Cardiac muscle cell (in vitro differentiated cells and primary cell): ENCODE data around the gene VANGL1. TPM values are rescaled to one million over a fixed set of nuclear protein-coding genes. Genes with fewer than 3 reads are reported as not detected.

Source experiments
- DNase-seq, 2 donors: peaks; one replicate each; pipeline versions ENCODE4 v3.0.0 to v3.0.0-alpha.2; 2010 to 2017; ENCODE audit warnings: low read depth in 1 of 2, low spot score in 1 of 2
- H3K27ac ChIP-seq: fragments of 200-600 bp; sonication (generic); 2 replicates; pipeline ENCODE4 v1.5.1; 2016
- H3K27me3 ChIP-seq: fragments of 200-600 bp; sonication (generic); 2 replicates; pipeline ENCODE4 v1.6.0; 2016; ENCODE audit warnings: control low read depth
- H3K36me3 ChIP-seq: fragments of 200-600 bp; sonication (generic); 2 replicates; pipeline ENCODE4 v1.5.1; 2016; ENCODE audit warnings: control low read depth
- H3K4me1 ChIP-seq: fragments of 200-600 bp; sonication (generic); 2 replicates; pipeline ENCODE4 v1.8.1; 2017; ENCODE audit warnings: low read depth, mild to moderate bottlenecking, mixed run types
- H3K4me3 ChIP-seq: fragments of 200-600 bp; sonication (generic); 2 replicates; pipeline ENCODE4 v1.5.1; 2016; ENCODE audit warnings: mild to moderate bottlenecking
- H3K9me3 ChIP-seq: fragments of 200-600 bp; sonication (generic); 2 replicates; pipeline ENCODE4 v1.5.1; 2017; ENCODE audit warnings: low read depth, mild to moderate bottlenecking, control low read depth
- polyA plus RNA-seq: library from polyadenylated mRNA; unstranded; fragments of >200 nt; fragmentation: Nextera tagmentation; extraction: Ambion mirVana; gene quantifications from 2 replicates; pipeline ENCODE4 v1.2.1, GENCODE V29; 2016
- total RNA-seq: library from RNA; depleted of rRNA; stranded (reverse); fragments of >200 nt; gene quantifications from 2 replicates; pipeline ENCODE4 v1.2.3, GENCODE V29; 2016
- TF ChIP-seq, protein P1 (sequence below): IDR thresholded peaks from 2 replicates; pipeline ENCODE4 v1.5.1; 2012; ENCODE audit warnings: low read depth, mild to moderate bottlenecking, low read length

The VANGL1 gene
- 8.1 and 10.5 TPM in 2 replicates for total RNA-seq
- 10.9 and 12.2 TPM in 2 replicates for polyA plus RNA-seq

DNA sequence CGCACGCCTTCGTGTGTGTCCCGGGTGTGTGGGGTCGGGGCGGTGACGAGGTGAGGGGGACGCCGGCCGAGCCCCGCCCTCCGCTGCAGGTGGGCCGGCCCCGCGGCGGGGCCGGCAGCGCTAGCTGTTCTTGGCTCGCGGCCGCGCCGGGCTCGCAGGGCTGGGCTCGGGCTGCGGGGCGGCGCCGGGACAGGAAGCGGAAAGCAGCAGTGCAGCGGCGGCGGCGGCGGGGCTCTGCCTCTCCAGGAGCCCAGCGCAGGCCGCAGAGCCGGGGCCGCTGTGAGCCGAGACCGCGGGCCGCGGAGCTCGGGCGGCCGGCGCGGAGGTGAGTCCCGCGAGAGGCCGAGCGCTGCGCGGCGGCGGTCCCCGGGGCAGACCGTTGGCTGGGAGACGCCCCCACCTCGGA is at the start of gene VANGL1:
VANGL1 (plus strand) TSS at position 209 of the 406 bp plus-strand sequence. CDS start 9,444 bp downstream, outside the sequence.
- H3K27ac ChIP-seq = peak within 1 kb of the TSS; percentile 83
- TF ChIP-seq, protein P1, sequence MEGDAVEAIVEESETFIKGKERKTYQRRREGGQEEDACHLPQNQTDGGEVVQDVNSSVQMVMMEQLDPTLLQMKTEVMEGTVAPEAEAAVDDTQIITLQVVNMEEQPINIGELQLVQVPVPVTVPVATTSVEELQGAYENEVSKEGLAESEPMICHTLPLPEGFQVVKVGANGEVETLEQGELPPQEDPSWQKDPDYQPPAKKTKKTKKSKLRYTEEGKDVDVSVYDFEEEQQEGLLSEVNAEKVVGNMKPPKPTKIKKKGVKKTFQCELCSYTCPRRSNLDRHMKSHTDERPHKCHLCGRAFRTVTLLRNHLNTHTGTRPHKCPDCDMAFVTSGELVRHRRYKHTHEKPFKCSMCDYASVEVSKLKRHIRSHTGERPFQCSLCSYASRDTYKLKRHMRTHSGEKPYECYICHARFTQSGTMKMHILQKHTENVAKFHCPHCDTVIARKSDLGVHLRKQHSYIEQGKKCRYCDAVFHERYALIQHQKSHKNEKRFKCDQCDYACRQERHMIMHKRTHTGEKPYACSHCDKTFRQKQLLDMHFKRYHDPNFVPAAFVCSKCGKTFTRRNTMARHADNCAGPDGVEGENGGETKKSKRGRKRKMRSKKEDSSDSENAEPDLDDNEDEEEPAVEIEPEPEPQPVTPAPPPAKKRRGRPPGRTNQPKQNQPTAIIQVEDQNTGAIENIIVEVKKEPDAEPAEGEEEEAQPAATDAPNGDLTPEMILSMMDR = no peak
- no peaks in the 10 kb centered on the region for H3K27me3 ChIP-seq
- peak; percentile 70 to 75 for DNase-seq
- no peaks in the 10 kb centered on the region for H3K9me3 ChIP-seq
- H3K4me3 ChIP-seq = peak within 1 kb of the TSS; percentile 80
- H3K4me1 ChIP-seq = peaks cover 15% of the 10 kb centered on the region
- no peaks in the 10 kb centered on the region for H3K36me3 ChIP-seq

- Histone ChIP-seq H3K36me3 (no peaks in the 10 kb centered on the region), H3K27me3 (no peaks in the 10 kb centered on the region), H3K4me1 (peaks cover 5% of the 10 kb centered on the region), H3K4me3 (no peak overlapping the region), H3K9me3 (no peaks in the 10 kb centered on the region), H3K27ac (no peak overlapping the region)
- TF ChIP-seq, protein P1 = peak; percentile 7
- no peak for DNase-seq
Measured at GRCh38 chr1:115592264-115592663, 49.5 kb upstream of the VANGL1 start.

GRCh38 chr1:115593365-115594259 is 48.2 kb upstream of the VANGL1 start:
- peak in 1 of 2 donors; percentile 68 for DNase-seq
- Histone ChIP-seq H3K4me1 (peaks cover 5% of the 10 kb centered on the region), H3K36me3 (no peaks in the 10 kb centered on the region), H3K9me3 (no peaks in the 10 kb centered on the region), H3K4me3 (no peak overlapping the region), H3K27me3 (no peaks in the 10 kb centered on the region), H3K27ac (no peak overlapping the region)
- TF ChIP-seq, protein P1 = no peak

DNA sequence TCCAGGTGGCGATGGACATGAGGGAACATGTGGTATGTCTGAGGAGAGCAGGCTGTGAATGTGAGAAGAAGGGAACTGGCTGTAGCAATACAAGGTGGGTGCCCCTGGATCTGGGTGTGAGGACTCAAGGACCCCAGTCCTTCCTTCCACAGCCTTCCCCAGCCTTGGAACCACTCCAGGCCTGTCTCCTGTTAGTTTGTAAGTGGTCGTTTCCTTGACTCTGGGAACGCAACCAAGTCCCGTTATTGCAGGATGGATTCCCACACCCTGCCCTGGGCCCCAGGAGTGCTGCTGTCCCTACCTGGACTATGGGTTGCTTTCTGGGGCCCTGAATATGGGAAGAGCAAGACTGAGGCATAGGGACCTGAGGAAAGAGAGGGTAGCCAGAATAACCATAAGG is 47.2 kb upstream of the VANGL1 start:
- TF ChIP-seq, protein P1 = no peak
- Histone ChIP-seq H3K4me1 (peaks cover 5% of the 10 kb centered on the region), H3K36me3 (no peaks in the 10 kb centered on the region), H3K9me3 (no peaks in the 10 kb centered on the region), H3K27ac (no peak overlapping the region), H3K4me3 (no peak overlapping the region), H3K27me3 (no peaks in the 10 kb centered on the region)
- DNase-seq = no peak

- Histone ChIP-seq H3K27me3 (no peaks in the 10 kb centered on the region), H3K9me3 (no peaks in the 10 kb centered on the region), H3K27ac (no peak overlapping the region), H3K4me1 (peaks cover 5% of the 10 kb centered on the region), H3K4me3 (no peak overlapping the region), H3K36me3 (no peaks in the 10 kb centered on the region)
- peak; percentile 94 to 98 for DNase-seq
- TF ChIP-seq, protein P1 = peak; percentile 98
Measured at GRCh38 chr1:115595279-115596079, 46.3 kb upstream of the VANGL1 start.
